ENCODE results near the gene SLC38A6.

SLC38A6 gene

DNA sequence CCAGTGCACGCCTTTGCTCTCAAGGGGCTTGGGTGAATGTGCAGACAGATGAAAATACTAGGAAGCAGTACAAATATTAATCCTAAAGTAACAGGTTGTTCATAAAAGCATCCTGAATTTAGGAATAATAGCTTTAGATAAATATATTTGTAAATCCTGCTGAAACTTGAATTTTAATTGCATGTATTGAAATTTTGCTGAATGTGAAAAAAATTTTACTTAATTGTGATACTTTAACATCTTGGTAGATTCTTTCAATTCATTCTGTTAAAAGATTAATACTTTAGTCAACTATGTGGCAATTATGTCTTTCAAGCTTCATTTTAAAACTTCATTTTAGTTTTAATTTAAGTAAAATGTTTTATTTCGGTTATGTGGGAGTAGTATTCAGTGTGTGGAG is 5.5 kb downstream of the SLC38A6 start:
- peaks cover 4% of the 10 kb centered on the region for H3K79me2 ChIP-seq (ENCODE audit: low read length)
- no peak overlapping the region for H3K9ac ChIP-seq (ENCODE audit: low read length)
- no peak for TF ChIP-seq EZH2phosphoT487 (IDR thresholded peaks at IDR 0.05; ENCODE audit: low read depth)
- TF ChIP-seq, protein P1, sequence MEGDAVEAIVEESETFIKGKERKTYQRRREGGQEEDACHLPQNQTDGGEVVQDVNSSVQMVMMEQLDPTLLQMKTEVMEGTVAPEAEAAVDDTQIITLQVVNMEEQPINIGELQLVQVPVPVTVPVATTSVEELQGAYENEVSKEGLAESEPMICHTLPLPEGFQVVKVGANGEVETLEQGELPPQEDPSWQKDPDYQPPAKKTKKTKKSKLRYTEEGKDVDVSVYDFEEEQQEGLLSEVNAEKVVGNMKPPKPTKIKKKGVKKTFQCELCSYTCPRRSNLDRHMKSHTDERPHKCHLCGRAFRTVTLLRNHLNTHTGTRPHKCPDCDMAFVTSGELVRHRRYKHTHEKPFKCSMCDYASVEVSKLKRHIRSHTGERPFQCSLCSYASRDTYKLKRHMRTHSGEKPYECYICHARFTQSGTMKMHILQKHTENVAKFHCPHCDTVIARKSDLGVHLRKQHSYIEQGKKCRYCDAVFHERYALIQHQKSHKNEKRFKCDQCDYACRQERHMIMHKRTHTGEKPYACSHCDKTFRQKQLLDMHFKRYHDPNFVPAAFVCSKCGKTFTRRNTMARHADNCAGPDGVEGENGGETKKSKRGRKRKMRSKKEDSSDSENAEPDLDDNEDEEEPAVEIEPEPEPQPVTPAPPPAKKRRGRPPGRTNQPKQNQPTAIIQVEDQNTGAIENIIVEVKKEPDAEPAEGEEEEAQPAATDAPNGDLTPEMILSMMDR (IDR thresholded peaks at IDR 0.05; ENCODE audit: low read depth, low read length): no peak
- H4K20me1 ChIP-seq (ENCODE audit: insufficient read depth, low read length): no peaks in the 10 kb centered on the region
- H3K27ac ChIP-seq (ENCODE audit: low read length): no peak overlapping the region
- no peak overlapping the region for H3K4me2 ChIP-seq (ENCODE audit: low read length)
- no peaks in the 10 kb centered on the region for H3K9me3 ChIP-seq (ENCODE audit: insufficient read depth, low read length)
- H3K4me1 ChIP-seq (ENCODE audit: low read length): peaks cover 20% of the 10 kb centered on the region
- H2AFZ ChIP-seq (ENCODE audit: low read depth, low read length): no peak overlapping the region
- H3K27me3 ChIP-seq (ENCODE audit: low read depth, low read length): no peaks in the 10 kb centered on the region
- H3K36me3 ChIP-seq (replicated peaks; ENCODE audit: low read depth, low read length): peaks cover 22% of the 10 kb centered on the region
- H3K4me3 ChIP-seq (ENCODE audit: low read length): no peak overlapping the region

DNA sequence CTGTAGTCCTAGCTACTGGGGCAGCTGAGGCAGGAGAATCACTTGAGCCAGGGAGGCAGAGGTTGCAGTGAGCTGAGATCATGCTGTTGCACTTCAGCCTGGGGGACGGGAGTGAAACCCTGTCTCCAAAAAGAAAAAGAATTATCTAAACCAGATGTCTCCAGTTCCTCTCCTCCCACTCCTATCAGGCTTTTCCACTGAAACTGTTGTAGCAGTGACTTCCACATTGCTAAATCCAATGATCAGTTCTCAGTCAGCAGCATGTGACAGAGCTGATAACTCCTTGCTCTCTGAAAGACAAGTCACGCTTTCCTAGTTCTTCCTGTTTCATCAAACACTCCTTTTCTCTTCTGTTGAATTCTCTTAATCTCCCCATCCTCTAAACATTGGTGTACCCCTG is 8.6 kb downstream of the SLC38A6 start:
- Histone ChIP-seq H3K79me2 (ENCODE audit: low read length) (no peaks in the 10 kb centered on the region), H3K27me3 (ENCODE audit: low read depth, low read length) (no peaks in the 10 kb centered on the region), H3K36me3 (replicated peaks; ENCODE audit: low read depth, low read length) (peaks cover 22% of the 10 kb centered on the region), H3K4me1 (ENCODE audit: low read length) (peaks cover 12% of the 10 kb centered on the region), H3K4me3 (ENCODE audit: low read length) (no peak overlapping the region), H3K27ac (ENCODE audit: low read length) (no peak overlapping the region), H3K4me2 (ENCODE audit: low read length) (no peak overlapping the region), H4K20me1 (ENCODE audit: insufficient read depth, low read length) (no peaks in the 10 kb centered on the region), H3K9ac (ENCODE audit: low read length) (no peak overlapping the region), H2AFZ (ENCODE audit: low read depth, low read length) (no peak overlapping the region), H3K9me3 (ENCODE audit: insufficient read depth, low read length) (no peaks in the 10 kb centered on the region)
- TF ChIP-seq, protein P1 (IDR thresholded peaks at IDR 0.05; ENCODE audit: low read depth, low read length): no peak
- no peak for TF ChIP-seq EZH2phosphoT487 (IDR thresholded peaks at IDR 0.05; ENCODE audit: low read depth)

DNA sequence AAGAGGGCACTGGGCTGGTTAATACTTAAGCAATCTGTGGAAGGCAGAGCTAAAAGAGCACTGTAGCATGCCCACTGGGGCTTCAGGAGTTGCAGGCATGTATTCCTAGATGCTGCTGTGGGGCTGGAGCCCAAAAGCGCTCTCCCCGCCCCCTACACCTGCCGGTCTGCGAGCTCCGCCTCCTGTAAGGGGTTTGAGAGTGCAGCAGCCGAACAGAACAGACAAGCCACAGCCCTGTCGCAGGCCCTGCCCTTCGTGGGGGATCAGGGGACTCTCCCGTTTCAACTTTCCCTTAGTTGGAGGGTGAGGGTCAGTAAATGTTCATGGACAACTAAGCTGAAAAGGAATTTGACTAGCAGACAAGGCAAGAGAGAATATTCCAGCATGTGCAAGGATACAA is 17.6 kb downstream of the SLC38A6 start:
- H3K4me1 ChIP-seq (ENCODE audit: low read length): no peaks in the 10 kb centered on the region
- no peak overlapping the region for H3K27ac ChIP-seq (ENCODE audit: low read length)
- no peaks in the 10 kb centered on the region for H3K27me3 ChIP-seq (ENCODE audit: low read depth, low read length)
- H4K20me1 ChIP-seq (ENCODE audit: insufficient read depth, low read length): no peaks in the 10 kb centered on the region
- no peak overlapping the region for H2AFZ ChIP-seq (ENCODE audit: low read depth, low read length)
- TF ChIP-seq, protein P1 (IDR thresholded peaks at IDR 0.05; ENCODE audit: low read depth, low read length): no peak
- no peak for TF ChIP-seq EZH2phosphoT487 (IDR thresholded peaks at IDR 0.05; ENCODE audit: low read depth)
- H3K9me3 ChIP-seq (ENCODE audit: insufficient read depth, low read length): no peaks in the 10 kb centered on the region
- no peaks in the 10 kb centered on the region for H3K36me3 ChIP-seq (replicated peaks; ENCODE audit: low read depth, low read length)
- no peak overlapping the region for H3K4me2 ChIP-seq (ENCODE audit: low read length)
- no peak overlapping the region for H3K9ac ChIP-seq (ENCODE audit: low read length)
- H3K4me3 ChIP-seq (ENCODE audit: low read length): no peak overlapping the region
- no peaks in the 10 kb centered on the region for H3K79me2 ChIP-seq (ENCODE audit: low read length)

DNA sequence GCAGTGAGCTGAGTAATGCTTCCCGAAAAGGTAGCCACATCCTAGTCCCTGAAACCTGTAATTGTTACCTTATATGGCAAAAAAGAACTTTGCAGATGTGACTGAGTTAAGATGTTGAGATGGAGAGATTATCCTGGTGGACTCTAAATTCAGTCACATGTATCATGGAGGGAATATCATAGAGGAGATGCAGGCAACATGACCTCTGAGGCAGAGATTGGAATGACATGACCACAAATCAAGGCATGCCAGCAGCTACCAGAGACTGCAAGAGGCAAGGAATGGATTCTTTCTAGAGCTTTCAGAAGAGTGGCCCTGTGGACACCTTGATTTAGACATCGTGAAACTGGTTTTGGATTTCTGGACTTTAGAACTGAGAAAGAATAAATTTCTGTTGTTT is 18.5 kb downstream of the SLC38A6 start:
- Histone ChIP-seq H4K20me1 (ENCODE audit: insufficient read depth, low read length) (no peaks in the 10 kb centered on the region), H3K4me3 (ENCODE audit: low read length) (no peak overlapping the region), H2AFZ (ENCODE audit: low read depth, low read length) (no peak overlapping the region), H3K4me2 (ENCODE audit: low read length) (no peak overlapping the region), H3K36me3 (replicated peaks; ENCODE audit: low read depth, low read length) (no peaks in the 10 kb centered on the region), H3K27ac (ENCODE audit: low read length) (no peak overlapping the region), H3K4me1 (ENCODE audit: low read length) (no peaks in the 10 kb centered on the region), H3K27me3 (ENCODE audit: low read depth, low read length) (no peaks in the 10 kb centered on the region), H3K79me2 (ENCODE audit: low read length) (no peaks in the 10 kb centered on the region), H3K9ac (ENCODE audit: low read length) (no peak overlapping the region), H3K9me3 (ENCODE audit: insufficient read depth, low read length) (no peaks in the 10 kb centered on the region)
- TF ChIP-seq EZH2phosphoT487 (IDR thresholded peaks at IDR 0.05; ENCODE audit: low read depth): no peak
- TF ChIP-seq, protein P1 (IDR thresholded peaks at IDR 0.05; ENCODE audit: low read depth, low read length): no peak
